RPMI8226 (cell line): Measurements from ENCODE around the gene TMEM203.

Experiments
- DNase-seq: peaks from one replicate; pipeline ENCODE4 v3.0.0-alpha.2; 2015

Gene TMEM203

GRCh38 chr9:137228968-137229896 is 23.8 kb upstream of the TMEM203 start:
- DNase-seq = no peak

- DNase-seq = no peak
Observed at GRCh38 chr9:137228506-137228967, 23.1 kb upstream of the TMEM203 start.

DNA sequence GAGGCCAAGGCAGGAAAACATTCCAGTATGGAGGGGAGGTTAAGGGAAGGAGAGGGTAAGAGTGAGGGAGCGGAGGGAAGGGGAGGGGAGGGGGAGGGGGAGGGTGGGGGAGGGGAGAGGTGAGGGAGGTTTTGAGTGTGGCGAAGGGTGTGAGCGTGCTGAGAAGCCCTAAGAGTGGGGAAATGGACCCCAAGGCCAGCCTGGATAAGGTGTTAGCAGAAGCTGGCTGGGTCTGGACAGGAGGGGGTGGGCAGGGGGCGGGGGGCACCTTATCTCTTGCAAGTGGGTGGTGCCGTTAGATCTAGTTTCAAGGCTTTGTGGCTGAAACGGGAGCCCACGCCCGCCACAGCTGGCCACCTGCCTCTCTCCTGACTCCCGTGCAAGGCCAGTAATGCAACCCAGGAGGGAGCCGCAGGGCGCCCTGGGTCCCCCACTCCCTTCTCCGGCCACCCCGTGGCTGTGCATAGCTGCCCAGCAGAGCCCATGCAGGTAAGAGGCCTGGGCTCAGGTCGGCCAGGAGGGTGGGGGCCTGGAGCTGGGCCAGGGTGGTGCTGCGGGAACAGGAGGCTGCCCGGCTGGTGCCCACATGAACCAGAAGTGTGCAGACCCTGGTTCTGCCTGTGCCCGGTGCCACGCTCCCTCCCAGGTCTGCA is 22.5 kb upstream of the TMEM203 start:
- no peak for DNase-seq

DNA sequence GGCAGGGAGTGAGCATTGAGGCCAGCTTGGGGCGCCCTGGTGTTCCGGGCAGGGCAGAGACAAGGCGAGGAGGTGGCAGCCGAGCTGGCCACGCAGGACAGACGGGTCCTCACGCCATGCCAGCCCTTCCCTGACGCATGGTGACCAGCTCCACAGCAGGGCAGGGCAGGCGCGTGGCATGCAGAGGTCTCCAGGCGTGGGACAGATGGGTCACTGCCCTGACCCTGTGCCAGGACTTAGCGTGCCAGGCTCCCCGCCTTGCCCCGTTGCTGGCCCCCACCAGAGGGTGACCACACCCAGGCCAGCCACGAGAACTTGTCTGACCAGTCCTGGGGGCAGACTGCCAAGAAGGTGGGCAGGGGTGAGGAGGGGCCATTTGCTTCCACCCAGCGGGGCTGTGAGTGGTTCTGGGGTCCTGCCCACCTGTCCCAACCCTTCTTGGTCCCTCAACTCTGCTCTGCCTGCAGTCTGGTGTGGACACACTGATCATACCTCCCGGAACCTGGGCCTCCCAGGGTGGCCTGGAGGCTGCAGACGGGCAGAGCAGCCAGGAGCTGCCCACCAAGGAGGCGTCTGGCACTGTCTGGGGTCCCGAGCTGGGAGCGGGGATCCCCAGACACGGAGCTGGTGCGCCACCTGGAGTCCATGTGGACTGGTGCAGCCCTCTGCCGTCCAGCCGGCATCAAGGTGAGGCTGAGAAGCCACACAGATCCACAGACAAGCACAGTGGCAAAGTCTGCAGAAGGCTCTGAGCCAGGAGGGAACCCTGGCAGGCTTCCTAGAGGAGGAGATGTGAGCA is 21.8 kb upstream of the TMEM203 start, which contains the start of gene RNF224:
Gene RNF224 (plus strand): TSS at position 449 of the 799 bp plus-strand sequence. CDS start 834 bp downstream, outside the sequence.
- DNase-seq = peak; percentile 92

DNA sequence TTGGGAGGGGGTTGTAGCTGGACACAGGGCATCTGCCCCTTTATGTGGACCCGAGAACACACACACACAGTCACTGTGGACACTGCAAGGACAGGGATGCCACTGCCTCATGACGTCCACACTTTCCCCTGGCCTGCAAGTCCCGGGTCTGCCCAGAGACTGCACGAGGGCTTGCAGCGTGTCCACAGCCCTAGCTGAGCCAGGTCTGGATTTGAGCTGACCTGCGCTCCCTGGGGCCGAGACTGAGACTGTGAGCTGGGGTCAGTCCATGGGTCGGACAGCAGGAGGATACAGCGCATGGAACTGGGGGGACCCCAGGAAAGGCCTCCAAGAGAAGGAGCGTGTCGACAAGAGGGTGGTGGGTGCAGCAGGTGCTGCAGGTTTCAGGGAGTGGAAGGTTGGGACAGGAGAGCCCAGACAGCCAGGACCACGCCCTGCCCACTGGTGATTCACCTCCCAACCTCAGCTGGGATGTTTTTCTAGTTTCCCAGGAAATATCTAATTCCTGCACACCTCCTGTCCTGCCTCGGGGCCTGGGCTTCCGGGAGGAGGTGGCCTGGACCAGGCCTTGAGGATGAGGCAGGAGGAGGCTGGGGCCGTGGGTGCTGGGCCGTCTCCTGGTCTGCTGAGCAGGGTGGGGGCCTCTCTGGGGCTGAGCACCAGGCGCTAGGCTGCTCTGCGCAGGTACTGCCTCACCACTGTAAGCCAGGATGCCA is 21.0 kb upstream of the TMEM203 start:
- DNase-seq = no peak

- DNase-seq = no peak
Observed at GRCh38 chr9:137225699-137226331, 20.4 kb upstream of the TMEM203 start.

DNA sequence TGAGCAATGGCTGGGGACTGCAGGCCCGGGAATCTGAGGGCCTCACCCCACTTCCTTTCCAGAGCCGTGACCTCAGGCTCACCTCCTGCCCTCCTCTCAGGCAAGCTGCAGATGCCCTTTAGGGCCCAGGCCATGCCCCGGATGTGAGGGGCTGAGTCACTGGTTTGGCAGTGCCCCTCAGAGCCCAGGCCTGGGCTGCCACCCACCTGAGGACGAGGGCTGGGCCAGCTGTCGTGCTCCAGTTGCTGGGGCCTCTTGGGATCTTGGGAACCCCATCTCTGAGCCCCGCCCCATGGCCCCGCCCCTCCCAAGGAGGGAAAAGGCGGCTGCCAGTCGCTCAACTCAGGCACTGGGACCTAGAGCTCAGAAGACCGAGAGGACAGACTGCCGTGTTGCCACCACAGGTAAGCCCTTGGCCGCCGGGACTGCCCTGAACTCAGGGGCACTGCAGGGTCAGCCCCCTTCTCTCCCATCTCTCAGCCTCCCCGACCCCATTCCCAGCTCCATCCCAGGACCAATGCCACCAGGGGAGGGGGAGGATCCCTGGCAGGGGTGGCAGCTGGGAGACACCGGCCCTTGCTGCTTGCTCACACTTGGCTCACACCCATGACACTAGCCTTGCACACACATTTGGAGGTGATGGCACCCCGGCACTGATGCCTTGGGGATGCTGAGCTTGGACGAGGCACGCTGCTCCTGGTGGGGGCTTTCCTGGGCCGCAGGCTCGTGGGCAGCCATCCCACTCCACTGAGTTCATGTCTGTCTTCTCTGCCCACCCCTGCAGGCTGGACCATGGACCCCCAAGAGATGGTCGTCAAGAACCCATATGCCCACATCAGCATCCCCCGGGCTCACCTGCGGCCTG is 19.6 kb upstream of the TMEM203 start, which contains the start of gene CYSRT1:
Gene CYSRT1 (plus strand): TSS at position 345 of the 865 bp plus-strand sequence. CDS start 448 bp downstream, at position 793.
- peak; percentile 97 for DNase-seq

DNA sequence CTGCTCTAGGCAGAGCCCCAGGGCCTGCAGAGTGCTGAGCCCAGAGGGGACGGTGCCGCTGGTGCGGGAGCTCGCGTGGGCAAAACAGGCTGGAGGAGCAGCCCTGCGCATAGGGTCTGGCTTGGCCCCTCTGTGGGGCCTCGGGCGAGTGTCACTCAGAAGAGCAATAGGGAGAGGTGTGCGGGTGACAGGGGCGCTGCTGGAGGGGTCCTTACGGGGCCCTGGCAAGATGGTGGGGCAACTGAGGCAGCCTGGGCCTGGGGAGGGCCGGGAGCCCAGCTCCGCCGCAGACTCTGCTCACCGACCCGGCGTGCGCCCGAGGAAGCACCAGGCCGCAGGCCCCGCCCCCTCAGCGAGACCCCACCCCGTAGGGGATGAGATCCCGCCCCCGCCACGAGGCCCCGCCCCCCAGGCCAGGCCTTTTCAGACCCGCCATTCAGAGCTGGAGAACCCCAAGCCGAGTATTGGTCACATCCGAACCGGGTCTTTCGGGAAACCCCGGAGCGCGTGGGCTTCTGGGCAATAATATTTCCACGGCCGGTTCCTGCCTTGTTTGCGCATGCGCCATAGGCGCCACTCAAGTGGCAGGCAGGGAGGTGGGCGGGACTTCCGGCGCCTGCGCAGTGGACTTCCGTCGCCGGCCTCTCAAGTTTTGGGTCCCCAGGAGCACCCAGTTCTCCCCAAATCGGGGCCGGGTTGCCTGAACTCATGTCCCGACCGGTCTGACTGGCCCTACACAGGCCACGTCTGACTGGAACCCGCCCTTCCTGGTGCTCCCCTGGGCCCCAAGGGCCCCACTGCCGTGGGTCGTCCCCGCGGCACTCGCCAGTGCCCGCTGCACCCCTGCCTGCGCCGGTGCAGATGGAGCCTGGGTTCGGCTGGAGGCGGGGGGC is 17.9 kb upstream of the TMEM203 start:
- DNase-seq = peak; percentile 100

- DNase-seq = peak; percentile 51
Observed at GRCh38 chr9:137222190-137223077, 17.0 kb upstream of the TMEM203 start, which contains the start of gene RNF208. RNF208 (minus strand) TSS chr9:137222240; CDS start chr9:137221212, 1,028 bp downstream.

DNA sequence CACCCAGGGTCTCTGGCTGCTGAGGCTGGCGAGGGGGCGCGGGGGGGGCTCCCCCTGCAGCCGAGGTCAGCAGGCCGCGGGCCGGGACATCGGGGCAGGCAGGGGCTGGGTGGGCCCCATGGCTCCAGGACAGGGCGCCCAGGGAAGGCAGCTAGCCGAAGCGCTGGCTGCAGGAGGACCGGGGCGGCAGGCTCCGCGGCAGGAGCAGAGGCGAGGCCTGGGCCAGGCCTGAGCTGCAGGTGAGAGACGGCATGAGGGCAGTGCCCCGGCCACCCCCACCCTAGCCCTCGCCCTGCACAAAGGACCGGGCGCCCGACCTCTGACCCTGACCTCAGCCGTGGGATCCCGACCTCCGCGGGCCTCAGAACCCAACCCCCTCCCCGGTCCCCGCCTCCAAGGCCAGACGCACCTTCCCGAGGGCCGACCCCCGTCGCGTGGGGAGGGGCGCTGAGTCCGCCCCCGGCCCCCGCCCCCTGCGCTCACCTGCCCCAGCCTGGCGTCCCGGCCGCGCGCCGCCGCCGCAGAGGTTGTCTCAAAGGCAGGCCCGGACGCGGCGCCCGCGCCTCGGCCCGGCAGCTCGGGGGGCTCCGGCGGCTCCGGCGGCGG is 16.2 kb upstream of the TMEM203 start:
- DNase-seq = peak; percentile 70

- DNase-seq = no peak
Observed at GRCh38 chr9:137221095-137221505, 15.7 kb upstream of the TMEM203 start.

GRCh38 chr9:137220317-137221094 is 15.1 kb upstream of the TMEM203 start:
- DNase-seq = no peak

GRCh38 chr9:137219757-137220316 is 14.4 kb upstream of the TMEM203 start:
- no peak for DNase-seq

GRCh38 chr9:137218754-137219271 is 13.4 kb upstream of the TMEM203 start:
- no peak for DNase-seq

DNA sequence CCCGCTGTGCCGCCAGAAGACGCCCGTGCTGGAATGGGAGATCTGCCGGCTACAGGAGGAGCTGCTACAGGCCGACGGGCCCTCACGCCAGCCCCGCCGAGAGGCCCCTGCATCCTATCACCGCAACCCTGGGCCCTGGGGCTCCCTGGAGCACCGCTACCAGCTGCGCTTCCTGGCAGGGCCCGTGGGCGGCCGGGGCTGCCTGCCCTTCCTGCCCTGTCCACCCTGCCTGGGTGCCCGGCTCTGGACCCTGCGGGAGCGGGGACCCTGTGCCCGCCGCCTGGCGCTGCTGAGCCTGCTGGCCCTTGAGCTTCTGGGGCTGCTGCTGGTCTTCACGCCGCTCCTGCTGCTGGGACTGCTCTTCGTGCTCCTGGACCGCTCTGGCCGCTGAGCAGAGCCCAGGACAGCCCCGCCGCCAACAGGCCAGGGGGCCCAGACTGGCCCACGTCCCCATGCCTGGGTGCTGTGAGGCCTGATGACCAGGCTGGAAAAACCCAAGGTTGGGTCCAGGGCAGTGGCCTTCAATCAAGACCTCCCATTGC is 12.8 kb upstream of the TMEM203 start:
- no peak for DNase-seq
